Activated CD4-positive, alpha-beta T cell treated with anti-CD3 and anti-CD28 coated beads, Interleukin-2, Interleukin-6, amounts not matched to agents 100 ng/mL and 50 ng/mL, durations not matched to agents 16 hours and 8 hours (primary cell): ENCODE data around the gene CAMK2N1.

Source experiments
- DNase-seq: peaks from one replicate; pipeline ENCODE4 v3.0.0-alpha.2; 2020

CAMK2N1 gene

GRCh38 chr1:20496241-20496661 lies 10.2 kb upstream of the CAMK2N1 start:
- DNase-seq: peak; percentile 54

- no peak for DNase-seq
These were observed 9.7 kb upstream of the CAMK2N1 start for GRCh38 chr1:20495661-20496060.

- no peak for DNase-seq
These were observed 8.8 kb upstream of the CAMK2N1 start for GRCh38 chr1:20494609-20495311.

GRCh38 chr1:20493839-20494608 lies 8.0 kb upstream of the CAMK2N1 start:
- peak; percentile 87 for DNase-seq

- DNase-seq: no peak
These were observed 7.3 kb upstream of the CAMK2N1 start for GRCh38 chr1:20493309-20493708.

GRCh38 chr1:20492751-20493150 lies 6.7 kb upstream of the CAMK2N1 start:
- no peak for DNase-seq

GRCh38 chr1:20491866-20492265 lies 5.9 kb upstream of the CAMK2N1 start:
- DNase-seq: no peak

GRCh38 chr1:20491178-20491577 lies 5.2 kb upstream of the CAMK2N1 start:
- DNase-seq: no peak

- DNase-seq: no peak
These were observed 1.2 kb upstream of the CAMK2N1 start for GRCh38 chr1:20487236-20487590.

- DNase-seq: no peak
These were observed 636 bp upstream of the CAMK2N1 start for GRCh38 chr1:20486457-20487235.

GRCh38 chr1:20484519-20485462 lies 1.2 kb downstream of the CAMK2N1 start:
- DNase-seq: no peak

- DNase-seq: no peak
These were observed 2.0 kb downstream of the CAMK2N1 start for GRCh38 chr1:20483833-20484518.

GRCh38 chr1:20483098-20483832 lies 2.7 kb downstream of the CAMK2N1 start:
- no peak for DNase-seq

GRCh38 chr1:20481643-20482498 lies 4.1 kb downstream of the CAMK2N1 start:
- no peak for DNase-seq

- DNase-seq: no peak
These were observed 4.9 kb downstream of the CAMK2N1 start for GRCh38 chr1:20480951-20481617.

GRCh38 chr1:20480243-20480944 lies 5.6 kb downstream of the CAMK2N1 start:
- no peak for DNase-seq

- no peak for DNase-seq
These were observed 6.2 kb downstream of the CAMK2N1 start for GRCh38 chr1:20479840-20480239.

GRCh38 chr1:20478057-20478635 lies 7.9 kb downstream of the CAMK2N1 start:
- DNase-seq: no peak
